NCI-H2171 treated with DMSO at 0.1 percent for 48 hours (cell line): ENCODE data around the gene CASQ2.
A peak's percentile ranks its signal among the peaks of the same experiment; 100 is the strongest.

Experiments
- DNase-seq: peaks from one replicate; lab custom pipeline; 2025; lab: John Stamatoyannopoulos, UW

The CASQ2 gene

GRCh38 chr1:115729756-115730155, 38.8 kb downstream of the CASQ2 start:
- no peak for DNase-seq

GRCh38 chr1:115728341-115728740, 40.2 kb downstream of the CASQ2 start:
- DNase-seq: no peak

GRCh38 chr1:115727706-115728249, 40.7 kb downstream of the CASQ2 start:
- DNase-seq: no peak

GRCh38 chr1:115726570-115726969, 41.9 kb downstream of the CASQ2 start:
- no peak for DNase-seq

- DNase-seq: no peak
These were observed 42.4 kb downstream of the CASQ2 start for GRCh38 chr1:115726161-115726560.

GRCh38 chr1:115725600-115725999, 42.9 kb downstream of the CASQ2 start:
- DNase-seq: no peak

- no peak for DNase-seq
These were observed 44.8 kb downstream of the CASQ2 start for GRCh38 chr1:115723756-115724155.

- peak; percentile 30 for DNase-seq
These were observed 46.3 kb downstream of the CASQ2 start for GRCh38 chr1:115722221-115722620.

GRCh38 chr1:115719285-115719684, 49.2 kb downstream of the CASQ2 start:
- DNase-seq: no peak

GRCh38 chr1:115718011-115718754, 50.3 kb downstream of the CASQ2 start:
- DNase-seq: no peak

GRCh38 chr1:115717541-115717940, 51.0 kb downstream of the CASQ2 start:
- peak; percentile 28 for DNase-seq

GRCh38 chr1:115714572-115715141, 53.9 kb downstream of the CASQ2 start:
- DNase-seq: no peak

- no peak for DNase-seq
These were observed 54.6 kb downstream of the CASQ2 start for GRCh38 chr1:115713906-115714305.

GRCh38 chr1:115712911-115713609, 55.5 kb downstream of the CASQ2 start:
- no peak for DNase-seq

- peak; percentile 33 for DNase-seq
These were observed 57.5 kb downstream of the CASQ2 start for GRCh38 chr1:115710859-115711624.

- DNase-seq: peak; percentile 28
These were observed 61.7 kb downstream of the CASQ2 start for GRCh38 chr1:115706587-115707425.

- no peak for DNase-seq
These were observed 62.6 kb downstream of the CASQ2 start for GRCh38 chr1:115705963-115706362.

GRCh38 chr1:115705085-115705951, 63.2 kb downstream of the CASQ2 start:
- DNase-seq: no peak

GRCh38 chr1:115702959-115703358, 65.6 kb downstream of the CASQ2 start:
- no peak for DNase-seq

- DNase-seq: no peak
These were observed 67.4 kb downstream of the CASQ2 start for GRCh38 chr1:115701090-115701489.
